ENCODE results near the gene RRM2. TPM values are rescaled to one million over a fixed set of nuclear protein-coding genes. Genes with fewer than 3 reads are reported as not detected.

Gene RRM2
- polyA plus RNA-seq, 2 of the 4 experiments (the other 2 are of a cell fraction), result 84.4 to 111 TPM

DNA sequence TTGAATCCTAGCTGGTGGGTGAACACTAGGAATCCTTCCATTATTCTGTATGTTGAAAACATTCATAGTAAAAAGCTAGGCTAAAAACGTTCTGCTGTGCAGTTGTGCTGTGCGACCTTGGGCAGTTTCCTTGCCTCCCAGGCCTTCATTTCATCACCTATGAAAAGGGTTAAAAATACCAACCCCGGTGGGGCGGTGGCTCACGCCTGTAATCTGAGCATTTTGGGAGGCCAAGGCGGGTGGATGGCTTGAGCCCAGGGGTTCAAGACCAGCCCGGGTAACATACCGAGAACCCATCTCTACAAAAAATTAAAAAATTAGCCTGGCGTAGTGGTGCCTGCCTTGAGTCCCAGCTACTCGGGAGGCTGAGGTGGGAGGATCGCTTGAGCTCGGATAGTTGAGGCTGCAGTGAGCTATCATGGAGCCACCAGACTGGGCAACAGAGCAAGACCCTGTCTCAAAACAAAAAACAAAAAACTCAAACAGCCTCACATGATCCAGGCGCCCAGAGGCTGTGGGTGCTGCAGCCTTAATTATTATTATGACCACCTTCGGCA lies 2.9 kb upstream of the RRM2 start:
- Histone ChIP-seq H3K4me3 (peak overlapping the region; percentile 76), H3K4me1 (peaks cover 24% of the 10 kb centered on the region), H3K27ac (peak overlapping the region; percentile 88 to 95), H3K4me2 (peak overlapping the region; percentile 80), H3K9me3 (no peaks in the 10 kb centered on the region)
- WGBS (ENCODE audit: missing lambda C conversion rate), result 38% methylated on average over 14 of the region's 14 CpGs
- CTCF ChIA-PET, result interaction anchor here (0.7 to 4.4 kb wide), 10 partner anchors 10 to 540 kb away, joined by 3 to 31 read pairs (median 4); partner anchors contain the start of gene ODC1
- FAIRE-seq (no peak), DNase-seq (ENCODE audit: low read depth in 1 of 2, low spot score in 1 of 2) (no peak), ATAC-seq (no peak)
- POLR2A ChIA-PET, result interaction anchor here (0.5 to 1.3 kb wide), 2 partner anchors 40 to 290 kb away, joined by 5 read pairs; partner anchors contain the start of gene CYS1
- TF ChIP-seq HDAC2 (IDR thresholded peaks at IDR 0.05) (peak; percentile 54; the same call in 1 of the 2 replicates), GATA3 (IDR thresholded peaks at IDR 0.05; ENCODE audit: borderline replicate concordance) (peak; percentile 5; the same call in 1 of the 2 replicates), RNF2 (IDR thresholded peaks at IDR 0.05; ENCODE audit: borderline replicate concordance, low read depth) (no peak), KDM1A (IDR thresholded peaks at IDR 0.05; ENCODE audit: low read depth) (peak; percentile 69)

DNA sequence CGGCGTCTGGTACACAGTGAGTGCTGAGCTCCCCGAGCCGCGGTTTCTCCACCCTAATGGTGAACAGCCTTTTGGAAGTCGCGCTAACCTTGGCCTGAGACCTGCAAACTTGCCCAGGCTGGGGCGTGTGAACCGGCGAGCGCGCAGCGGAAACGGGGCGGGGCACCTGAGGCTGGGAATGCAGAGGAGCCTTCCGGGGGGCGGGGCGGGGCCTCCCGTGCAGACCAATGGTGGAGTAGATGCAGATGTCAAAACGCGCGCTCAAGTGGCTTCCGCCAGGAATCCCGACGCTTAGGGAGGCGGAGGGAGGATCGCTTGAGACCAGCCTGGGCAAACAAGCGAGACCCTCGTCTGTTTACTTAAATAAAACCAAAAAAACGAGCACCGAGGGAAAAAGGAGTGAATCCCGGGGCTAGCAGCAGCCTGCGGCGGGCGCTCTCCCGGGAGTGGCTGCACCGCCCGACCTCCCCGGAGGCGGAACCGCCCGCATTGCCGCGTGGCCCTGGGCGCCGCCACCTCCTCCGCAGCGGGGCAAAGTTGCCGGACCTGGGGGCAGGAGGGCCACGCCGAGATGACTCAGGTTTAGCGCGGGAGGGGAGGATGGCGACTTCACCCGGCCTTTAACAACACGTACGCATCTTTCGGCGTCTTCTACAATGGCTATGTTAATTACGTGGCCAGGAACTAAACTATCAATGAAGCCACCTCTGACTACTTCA lies 2.2 kb upstream of the RRM2 start:
- FAIRE-seq, result no peak
- DNase-seq (ENCODE audit: low read depth in 1 of 2, low spot score in 1 of 2), result peak; percentile 98
- WGBS (ENCODE audit: missing lambda C conversion rate), result under 1% methylated on average over 49 of the region's 60 CpGs
- ATAC-seq, result peak; percentile 74 to 81
- Histone ChIP-seq H3K4me3 (peak overlapping the region; percentile 76), H3K4me1 (peaks cover 30% of the 10 kb centered on the region), H3K4me2 (peak overlapping the region; percentile 80), H3K9me3 (no peaks in the 10 kb centered on the region), H3K27ac (peak overlapping the region; percentile 88 to 95)
- CTCF ChIA-PET, result interaction anchor here (0.7 to 4.4 kb wide), 13 partner anchors 10 to 539 kb away, joined by 3 to 31 read pairs (median 4); partner anchors contain the start of gene ODC1
- POLR2A ChIA-PET, result interaction anchor here (1.2 to 1.3 kb wide), 2 partner anchors 40 to 315 kb away, joined by 3 to 5 read pairs; partner anchors contain the start of gene CYS1
- TF ChIP-seq ZNF302 (CRISPR knock-in tag; IDR thresholded peaks at IDR 0.05) (no peak), TP53 (CRISPR knock-in tag; IDR thresholded peaks at IDR 0.05) (peak; percentile 85), CHD2 (IDR thresholded peaks at IDR 0.05; ENCODE audit: low read length, partially characterized antibody) (peak; percentile 23), RFX5 (IDR thresholded peaks at IDR 0.05) (no peak), HOXB5 (CRISPR knock-in tag; IDR thresholded peaks at IDR 0.05) (peak; percentile 59; the same call in 1 of the 2 replicates), MAZ (IDR thresholded peaks at IDR 0.05; ENCODE audit: borderline replicate concordance, low read depth, low read length) (peak; percentile 69), SREBF2 (IDR thresholded peaks at IDR 0.05) (no peak), CTCF (IDR thresholded peaks at IDR 0.05) (0 out of 3 replicates have a peak, but pooled peaks have one; percentile 12), ESRRA (IDR thresholded peaks at IDR 0.05; ENCODE audit: borderline replicate concordance, low read length) (no peak), CBX2 (IDR thresholded peaks at IDR 0.05; ENCODE audit: borderline replicate concordance, low read depth) (no peak), MYC (IDR thresholded peaks at IDR 0.05; ENCODE audit: borderline replicate concordance, low read length) (peak; percentile 96), EHF (CRISPR knock-in tag; IDR thresholded peaks at IDR 0.05) (0 out of 2 replicates have a peak, but pooled peaks have one; percentile 39), RCOR1 (IDR thresholded peaks at IDR 0.05; ENCODE audit: low read depth, low read length) (no peak), RARB (CRISPR knock-in tag; IDR thresholded peaks at IDR 0.05) (no peak), CEBPB (IDR thresholded peaks at IDR 0.05) (peak in 1 of 2 experiments; percentile 18; a peak in 1 of 4 replicates), BHLHE40 (IDR thresholded peaks at IDR 0.05; ENCODE audit: low read depth, low read length) (no peak), MAFK (IDR thresholded peaks at IDR 0.05; ENCODE audit: partially characterized antibody) (peak; percentile 34), EHMT2 (IDR thresholded peaks at IDR 0.05; ENCODE audit: low read depth) (no peak), JUNB (IDR thresholded peaks at IDR 0.05) (no peak), RAD21 (conservative IDR thresholded peaks at IDR 0.05 in 1 of 2, IDR thresholded peaks at IDR 0.05 in 1 of 2) (no peak), REST (IDR thresholded peaks at IDR 0.05) (no peak), ZC3H11A (IDR thresholded peaks at IDR 0.05) (no peak), KDM1A (IDR thresholded peaks at IDR 0.05; ENCODE audit: low read depth) (no peak), BCL3 (IDR thresholded peaks at IDR 0.05) (peak; percentile 86; the same call in 2 of the 3 replicates)
- TF ChIP-seq, protein P1, sequence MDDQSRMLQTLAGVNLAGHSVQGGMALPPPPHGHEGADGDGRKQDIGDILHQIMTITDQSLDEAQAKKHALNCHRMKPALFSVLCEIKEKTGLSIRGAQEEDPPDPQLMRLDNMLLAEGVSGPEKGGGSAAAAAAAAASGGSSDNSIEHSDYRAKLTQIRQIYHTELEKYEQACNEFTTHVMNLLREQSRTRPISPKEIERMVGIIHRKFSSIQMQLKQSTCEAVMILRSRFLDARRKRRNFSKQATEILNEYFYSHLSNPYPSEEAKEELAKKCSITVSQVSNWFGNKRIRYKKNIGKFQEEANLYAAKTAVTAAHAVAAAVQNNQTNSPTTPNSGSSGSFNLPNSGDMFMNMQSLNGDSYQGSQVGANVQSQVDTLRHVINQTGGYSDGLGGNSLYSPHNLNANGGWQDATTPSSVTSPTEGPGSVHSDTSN (IDR thresholded peaks at IDR 0.05), result peak; percentile 79

Measured in A549 (cell line).